Cardiac fibroblast (primary cell): Measurements from ENCODE around the gene SLC16A7.

Experiments used
- DNase-seq, 2 donors: peaks; one replicate each; pipeline versions ENCODE4 v3.0.0 to v3.0.0-alpha.2; 2010; ENCODE audit warnings: low read depth in 2 of 2
- H3K4me3 ChIP-seq, 2 donors: replicated peaks in 1 of 2; 1 replicate in 1 of 2; 2 replicates in 1 of 2; pipeline ENCODE4 v1.5.1; 2011; ENCODE audit warnings: low read depth in 2 of 2, low read length in 2 of 2, mild to moderate bottlenecking in 2 of 2, moderate library complexity in 1 of 2
- CTCF ChIP-seq: IDR thresholded peaks from one replicate; pipeline ENCODE4 v1.5.1; 2011; ENCODE audit warnings: low read depth, mild to moderate bottlenecking, low read length, inconsistent platforms

The SLC16A7 gene

GRCh38 chr12:59632408-59632807, 36.6 kb downstream of the SLC16A7 start:
- TF ChIP-seq CTCF, result no peak
- DNase-seq, result peak in 1 of 2 donors; percentile 29
- H3K4me3 ChIP-seq, result no peak overlapping the region

- no peak overlapping the region for H3K4me3 ChIP-seq
- DNase-seq, result no peak
- TF ChIP-seq CTCF, result no peak
Measured at GRCh38 chr12:59634254-59634653, 38.4 kb downstream of the SLC16A7 start.

GRCh38 chr12:59636945-59637691, 41.3 kb downstream of the SLC16A7 start:
- H3K4me3 ChIP-seq, result no peak overlapping the region
- no peak for TF ChIP-seq CTCF
- no peak for DNase-seq

- peak in 1 of 2 donors; percentile 11 for DNase-seq
- TF ChIP-seq CTCF, result no peak
- H3K4me3 ChIP-seq, result no peak overlapping the region
Measured at GRCh38 chr12:59637692-59638070, 41.9 kb downstream of the SLC16A7 start.

- DNase-seq, result no peak
- no peak overlapping the region for H3K4me3 ChIP-seq
- no peak for TF ChIP-seq CTCF
Measured at GRCh38 chr12:59643550-59643949, 47.7 kb downstream of the SLC16A7 start.

GRCh38 chr12:59645242-59645641, 49.4 kb downstream of the SLC16A7 start:
- TF ChIP-seq CTCF, result no peak
- no peak overlapping the region for H3K4me3 ChIP-seq
- DNase-seq, result no peak

GRCh38 chr12:59646636-59647035, 50.8 kb downstream of the SLC16A7 start:
- DNase-seq, result peak in 1 of 2 donors; percentile 16
- H3K4me3 ChIP-seq, result no peak overlapping the region
- TF ChIP-seq CTCF, result no peak
